H9 (cell line): ENCODE data around the gene DLGAP4. TPM values are rescaled to one million over a fixed set of nuclear protein-coding genes. Genes with fewer than 3 reads are reported as not detected.

Experiments used
- DNase-seq: peaks from one replicate; pipeline ENCODE4 v3.0.0-alpha.2; 2017
- H2AFZ ChIP-seq: one replicate; pipeline ENCODE4 v1.6.1; 2013; ENCODE audit warnings: mild to moderate bottlenecking, low read length, control low read depth, moderate library complexity
- H2AK5ac ChIP-seq: 2 replicates; pipeline ENCODE4 v1.6.1; 2013; ENCODE audit warnings: low read length, control low read depth, mixed read lengths; ENCODE audit not compliant: insufficient read length
- H2BK120ac ChIP-seq: one replicate; pipeline ENCODE4 v1.6.1; 2013; ENCODE audit warnings: low read depth, mild to moderate bottlenecking, low read length, control low read depth, inconsistent platforms; ENCODE audit not compliant: poor library complexity, severe bottlenecking
- H2BK12ac ChIP-seq: 2 replicates; pipeline ENCODE4 v1.6.1; 2013; ENCODE audit warnings: low read length, control low read depth, mixed read lengths, low read depth; ENCODE audit not compliant: insufficient read length
- H2BK15ac ChIP-seq: 2 replicates; pipeline ENCODE4 v1.6.1; 2013; ENCODE audit warnings: low read depth, low read length, control low read depth
- H2BK20ac ChIP-seq: one replicate; pipeline ENCODE4 v1.6.1; 2013; ENCODE audit warnings: low read depth, mild to moderate bottlenecking, low read length, control low read depth, inconsistent platforms; ENCODE audit not compliant: poor library complexity, severe bottlenecking
- H2BK5ac ChIP-seq: 2 replicates; pipeline ENCODE4 v1.6.1; 2013; ENCODE audit warnings: low read length, control low read depth, mixed read lengths; ENCODE audit not compliant: insufficient read length
- H3K14ac ChIP-seq: 2 replicates; pipeline ENCODE4 v1.6.1; 2013; ENCODE audit warnings: low read length, control low read depth; ENCODE audit not compliant: insufficient read depth
- H3K18ac ChIP-seq: 2 replicates; pipeline ENCODE4 v1.6.1; 2013; ENCODE audit warnings: low read depth, mild to moderate bottlenecking, mixed read lengths, low read length, control low read depth; ENCODE audit not compliant: insufficient read length
- H3K23ac ChIP-seq: 2 replicates; pipeline ENCODE4 v1.6.1; 2013; ENCODE audit warnings: low read length, control low read depth, mixed read lengths, low read depth; ENCODE audit not compliant: insufficient read length
- H3K23me2 ChIP-seq: 2 replicates; pipeline ENCODE4 v1.6.1; 2013; ENCODE audit warnings: low read depth, mild to moderate bottlenecking, mixed read lengths, low read length, control low read depth; ENCODE audit not compliant: insufficient read length, poor library complexity, severe bottlenecking
- H3K27ac ChIP-seq: 2 replicates; pipeline ENCODE4 v1.5.1; 2013; ENCODE audit warnings: low read length, control low read depth, mixed read lengths, low read depth; ENCODE audit not compliant: insufficient read length
- H3K27me3 ChIP-seq: 2 replicates; pipeline ENCODE4 v1.6.1; 2013; ENCODE audit warnings: low read length, control low read depth, inconsistent platforms; ENCODE audit not compliant: insufficient read depth
- H3K4ac ChIP-seq: 2 replicates; pipeline ENCODE4 v1.6.1; 2013; ENCODE audit warnings: low read depth, mild to moderate bottlenecking, control low read depth, inconsistent platforms, low read length, moderate library complexity
- H3K4me1 ChIP-seq: 2 replicates; pipeline ENCODE4 v1.6.1; 2013; ENCODE audit warnings: low read length, control low read depth, inconsistent platforms; ENCODE audit not compliant: insufficient read depth
- H3K4me2 ChIP-seq: 2 replicates; pipeline ENCODE4 v1.6.1; 2013; ENCODE audit warnings: low read length, control low read depth, mixed read lengths; ENCODE audit not compliant: insufficient read length, insufficient read depth
- H3K56ac ChIP-seq: 2 replicates; pipeline ENCODE4 v1.6.1; 2013; ENCODE audit warnings: low read depth, mild to moderate bottlenecking, mixed read lengths, low read length, control low read depth; ENCODE audit not compliant: insufficient read length
- H3K79me1 ChIP-seq: 2 replicates; pipeline ENCODE4 v1.6.1; 2013; ENCODE audit warnings: low read depth, mild to moderate bottlenecking, moderate library complexity, low read length, control low read depth, inconsistent platforms; ENCODE audit not compliant: insufficient read depth, poor library complexity, severe bottlenecking
- H3K79me2 ChIP-seq: 2 replicates; pipeline ENCODE4 v1.6.1; 2013; ENCODE audit warnings: low read length, control low read depth, inconsistent platforms; ENCODE audit not compliant: insufficient read depth
- H3K9ac ChIP-seq: 2 replicates; pipeline ENCODE4 v1.6.1; 2013; ENCODE audit warnings: low read length, control low read depth, mixed read lengths; ENCODE audit not compliant: insufficient read length; ENCODE audit errors: extremely low read depth
- H3K9me3 ChIP-seq: one replicate; pipeline ENCODE4 v1.6.1; 2013; ENCODE audit warnings: low read depth, low read length, inconsistent platforms; ENCODE audit not compliant: control insufficient read depth
- H3T11ph ChIP-seq: one replicate; pipeline ENCODE4 v1.6.1; 2013; ENCODE audit warnings: mild to moderate bottlenecking, low read length, control low read depth, inconsistent platforms
- H4K20me1 ChIP-seq: one replicate; pipeline ENCODE4 v1.6.1; 2013; ENCODE audit not compliant: control insufficient read depth, insufficient read length, insufficient read depth
- H4K5ac ChIP-seq: 2 replicates; pipeline ENCODE4 v1.6.1; 2013; ENCODE audit warnings: low read depth, mild to moderate bottlenecking, mixed read lengths, low read length, control low read depth; ENCODE audit not compliant: insufficient read length
- H4K8ac ChIP-seq: replicated peaks from 2 replicates; pipeline ENCODE4 v1.6.1; 2013; ENCODE audit warnings: low read length, control low read depth, mixed read lengths, low read depth; ENCODE audit not compliant: insufficient read length
- H4K91ac ChIP-seq: 2 replicates; pipeline ENCODE4 v1.6.1; 2013; ENCODE audit warnings: low read depth, mild to moderate bottlenecking, moderate library complexity, mixed read lengths, low read length, control low read depth; ENCODE audit not compliant: insufficient read length
- H3K27ac Mint-ChIP-seq, 3 experiments: 2 replicates in 2 of 3; 3 replicates in 1 of 3; pipeline ENCODE4 v1.8.0; 2020 to 2021; ENCODE audit warnings: mixed read lengths in 3 of 3, mild to moderate bottlenecking in 1 of 3, moderate library complexity in 1 of 3
- H3K27me3 Mint-ChIP-seq: 2 replicates; pipeline ENCODE4 v1.8.0; 2021; ENCODE audit warnings: low read depth, mild to moderate bottlenecking, moderate library complexity, mixed read lengths
- H3K36me3 Mint-ChIP-seq, 3 experiments: 2 replicates in 2 of 3; 3 replicates in 1 of 3; pipeline ENCODE4 v1.8.0; 2020 to 2021; ENCODE audit warnings: low read depth in 3 of 3, mixed read lengths in 3 of 3; ENCODE audit not compliant: insufficient read depth in 1 of 3
- H3K4me1 Mint-ChIP-seq, 2 experiments: 2 replicates each; pipeline ENCODE4 v1.8.0; 2020; ENCODE audit warnings: mixed read lengths in 2 of 2
- H3K4me3 Mint-ChIP-seq, 2 experiments: 2 replicates in 1 of 2; 3 replicates in 1 of 2; pipeline ENCODE4 v1.8.0; 2020 to 2021; ENCODE audit warnings: mild to moderate bottlenecking in 2 of 2, mixed read lengths in 2 of 2, moderate library complexity in 1 of 2
- H3K9me3 Mint-ChIP-seq, 2 experiments: 2 replicates in 1 of 2; 3 replicates in 1 of 2; pipeline ENCODE4 v1.8.0; 2020; ENCODE audit warnings: mild to moderate bottlenecking in 2 of 2, mixed read lengths in 2 of 2, moderate library complexity in 1 of 2
- CTCF ChIP-seq: fragments of 200-600 bp; sonication (generic); conservative IDR thresholded peaks from 3 replicates; pipeline ENCODE4 v1.8.0; 2021; ENCODE audit warnings: antibody characterized with exemption, mild to moderate bottlenecking
- WGBS: extraction: QIAGEN DNeasy Blood & Tissue Kit; methylation state at CpG from one replicate; pipeline ENCODE4 v1.1.7; 2013; ENCODE audit warnings: missing lambda C conversion rate, low lambda C conversion rate, mixed read lengths; ENCODE audit not compliant: insufficient read length; ENCODE audit errors: extremely low coverage; 5-methylcytosine and 5-hydroxymethylcytosine counted together
- total RNA-seq: library from RNA; stranded (reverse); gene quantifications from 2 replicates; pipeline ENCODE4 v1.2.1, GENCODE V29; 2021

Gene DLGAP4
- total RNA-seq, 1 experiment from 2014 or later = 48.0 TPM

- no peaks in the 10 kb centered on the region for H3K79me1 ChIP-seq
- H3K23ac ChIP-seq = no peak overlapping the region
- peaks cover 3% of the 10 kb centered on the region for H4K20me1 ChIP-seq
- H2AK5ac ChIP-seq = no peak overlapping the region
- no peak overlapping the region for H2BK120ac ChIP-seq
- Mint-ChIP-seq H3K27ac (peak overlapping the region in 1 of 3 experiments; percentile 77; a peak in 2 of 7 replicates), H3K36me3 (peaks cover 9 to 25% (median 12%) of the 10 kb centered on the region in 3 experiments; a peak in 6 of 7 replicates), H3K4me3 (peak overlapping the region; percentile 74 to 75), H3K27me3 (no peaks in the 10 kb centered on the region), H3K9me3 (no peaks in the 10 kb centered on the region), H3K4me1 (peaks cover 35 to 39% of the 10 kb centered on the region in 2 experiments)
- H2BK12ac ChIP-seq = no peak overlapping the region
- H4K8ac ChIP-seq = no peak overlapping the region
- no peak overlapping the region for H2AFZ ChIP-seq
- H2BK20ac ChIP-seq = no peak overlapping the region
- no peak overlapping the region for H3K27ac ChIP-seq
- no peak overlapping the region; the same call in 1 of the 2 replicates for H3K14ac ChIP-seq
- no peak overlapping the region for H3K4ac ChIP-seq
- no peak for TF ChIP-seq CTCF
- no peak overlapping the region for H3K9ac ChIP-seq
- H3K4me2 ChIP-seq = peak overlapping the region; percentile 23
- no peaks in the 10 kb centered on the region; the same call in 1 of the 2 replicates for H3K4me1 ChIP-seq
- no peaks in the 10 kb centered on the region for H3K23me2 ChIP-seq
- no peak overlapping the region for H2BK5ac ChIP-seq
- H3K9me3 ChIP-seq = no peaks in the 10 kb centered on the region
- no peak for DNase-seq
- H4K5ac ChIP-seq = no peak overlapping the region
- H3K18ac ChIP-seq = no peak overlapping the region
- no peak overlapping the region for H4K91ac ChIP-seq
- no CpG with 5 or more reads among the region's 10 CpGs for WGBS
- no peak overlapping the region for H3K56ac ChIP-seq
- no peak overlapping the region for H2BK15ac ChIP-seq
- no peak overlapping the region for H3T11ph ChIP-seq
- no peaks in the 10 kb centered on the region for H3K27me3 ChIP-seq
- no peaks in the 10 kb centered on the region; the same call in 1 of the 2 replicates for H3K79me2 ChIP-seq
Observed at GRCh38 chr20:36542516-36543183, 236.5 kb downstream of the DLGAP4 start.
